IMR-90 (cell line): Measurements from ENCODE around the gene C3. TPM values are rescaled to one million over a fixed set of nuclear protein-coding genes. Genes with fewer than 3 reads are reported as not detected.

Source experiments
- ATAC-seq: fragments of 200-7000 bp; cut with Tn5 transposase; 2 replicates; pipeline ENCODE4 v1.9.1; 2020; ENCODE audit warnings: low read depth, mild to moderate bottlenecking, moderate library complexity
- BruUV-seq: library from RNA; stranded (reverse); fragments of 400-500 nt; replicated peaks from 2 replicates; lab custom pipeline; 2021; lab: Mats Ljungman, UMichigan
- CTCF ChIA-PET: fragments of 300-600 bp; formaldehyde crosslinking; extraction: SDS; loops from one replicate; lab custom pipeline; 2021; ENCODE audit warnings: antibody characterized with exemption; lab: Yijun Ruan, JAX
- POLR2A ChIA-PET: fragments of 300-600 bp; sonication (Branson Sonifier 250); formaldehyde crosslinking; loops from one replicate; lab custom pipeline; 2022; ENCODE audit warnings: antibody characterized with exemption; ENCODE audit not compliant: unreplicated experiment; lab: Charles Lee
- DNase-seq: peaks from one replicate; pipeline ENCODE4 v3.0.0; 2013
- H2AFZ ChIP-seq: replicated peaks from 2 replicates; pipeline ENCODE3; 2013; ENCODE audit warnings: low read length, mild to moderate bottlenecking; ENCODE audit not compliant: poor library complexity
- H2AK5ac ChIP-seq: 2 replicates; pipeline ENCODE4 v1.6.1; 2013; ENCODE audit warnings: low read depth, low read length, inconsistent platforms
- H2AK9ac ChIP-seq: replicated peaks from 2 replicates; pipeline ENCODE3; 2013; ENCODE audit warnings: mild to moderate bottlenecking, low read depth, low read length, moderate library complexity; ENCODE audit not compliant: poor library complexity
- H2BK120ac ChIP-seq: 2 replicates; pipeline ENCODE4 v1.6.1; 2013; ENCODE audit warnings: low read depth, low read length, inconsistent platforms
- H2BK15ac ChIP-seq: 3 replicates; pipeline ENCODE4 v1.6.1; 2013; ENCODE audit warnings: low read depth, low read length, inconsistent platforms
- H2BK20ac ChIP-seq: 2 replicates; pipeline ENCODE4 v1.6.1; 2013; ENCODE audit warnings: low read depth, mild to moderate bottlenecking, inconsistent platforms, low read length, moderate library complexity
- H2BK5ac ChIP-seq: 2 replicates; pipeline ENCODE4 v1.6.1; 2013; ENCODE audit warnings: mild to moderate bottlenecking, low read depth, low read length, inconsistent platforms; ENCODE audit not compliant: poor library complexity, severe bottlenecking
- H3K14ac ChIP-seq: replicated peaks from 2 replicates; pipeline ENCODE4 v1.6.1; 2013; ENCODE audit warnings: low read depth, low read length, inconsistent platforms
- H3K18ac ChIP-seq: 2 replicates; pipeline ENCODE4 v1.6.1; 2013; ENCODE audit warnings: low read depth, low read length, control low read depth
- H3K23ac ChIP-seq: 2 replicates; pipeline ENCODE4 v1.6.1; 2013; ENCODE audit warnings: low read depth, low read length, inconsistent platforms
- H3K27ac ChIP-seq: 2 replicates; pipeline ENCODE4 v1.5.1; 2013; ENCODE audit warnings: mild to moderate bottlenecking, control low read depth, low read length; ENCODE audit not compliant: insufficient read depth
- H3K27me3 ChIP-seq: 2 replicates; pipeline ENCODE4 v1.6.1; 2013; ENCODE audit warnings: low read length; ENCODE audit not compliant: control insufficient read depth, insufficient read depth
- H3K36me3 ChIP-seq: 2 replicates; pipeline ENCODE4 v1.6.1; 2013; ENCODE audit warnings: low read length, mixed read lengths; ENCODE audit not compliant: control insufficient read depth, insufficient read depth
- H3K4ac ChIP-seq: 2 replicates; pipeline ENCODE4 v1.6.1; 2013; ENCODE audit warnings: low read depth, low read length, inconsistent platforms
- H3K4me1 ChIP-seq: 2 replicates; pipeline ENCODE4 v1.6.1; 2013; ENCODE audit warnings: low read length, mixed read lengths; ENCODE audit not compliant: control insufficient read depth, insufficient read depth
- H3K4me2 ChIP-seq: 2 replicates; pipeline ENCODE4 v1.6.1; 2013; ENCODE audit warnings: low read depth, mild to moderate bottlenecking, control low read depth, low read length, moderate library complexity
- H3K4me3 ChIP-seq: 2 replicates; pipeline ENCODE4 v1.5.1; 2013; ENCODE audit warnings: low read depth, mild to moderate bottlenecking, control low read depth, low read length, moderate library complexity; ENCODE audit not compliant: insufficient read depth
- H3K56ac ChIP-seq: 2 replicates; pipeline ENCODE4 v1.6.1; 2013; ENCODE audit warnings: low read length, inconsistent platforms; ENCODE audit not compliant: insufficient read depth; ENCODE audit errors: extremely low read depth
- H3K79me1 ChIP-seq, 2 experiments: 2 replicates each; pipeline ENCODE4 v1.6.1; 2013; ENCODE audit warnings: low read length in 2 of 2, inconsistent platforms in 1 of 2, low read depth in 1 of 2
- H3K9ac ChIP-seq: 2 replicates; pipeline ENCODE4 v1.6.1; 2013; ENCODE audit warnings: low read depth, low read length, control low read depth
- H3K9me1 ChIP-seq: 2 replicates; pipeline ENCODE4 v1.6.1; 2013; ENCODE audit warnings: low read length, inconsistent platforms; ENCODE audit not compliant: insufficient read depth
- H3K9me3 ChIP-seq: 2 replicates; pipeline ENCODE4 v1.6.1; 2013; ENCODE audit warnings: low read length; ENCODE audit not compliant: control insufficient read depth, insufficient read depth
- H4K20me1 ChIP-seq: 2 replicates; pipeline ENCODE4 v1.6.1; 2013; ENCODE audit warnings: low read length, inconsistent platforms; ENCODE audit not compliant: insufficient read depth
- H4K5ac ChIP-seq: 2 replicates; pipeline ENCODE4 v1.6.1; 2013; ENCODE audit warnings: mild to moderate bottlenecking, low read depth, low read length, control low read depth
- H4K8ac ChIP-seq, 2 experiments: 2 replicates each; pipeline ENCODE4 v1.6.1; 2013; ENCODE audit warnings: low read depth in 2 of 2, low read length in 2 of 2, control low read depth in 1 of 2, inconsistent platforms in 1 of 2
- H4K91ac ChIP-seq: 2 replicates; pipeline ENCODE4 v1.6.1; 2013; ENCODE audit warnings: low read depth, low read length, inconsistent platforms; ENCODE audit not compliant: insufficient read depth
- BHLHE40 ChIP-seq: fragments of 150-350 bp; IDR thresholded peaks from 2 replicates; pipeline ENCODE4 v1.6.1; 2016; ENCODE audit warnings: mild to moderate bottlenecking, low read depth, low read length
- CEBPB ChIP-seq: IDR thresholded peaks from 2 replicates; pipeline ENCODE4 v1.6.1; 2012; ENCODE audit warnings: low read depth, low read length, improper control_type of control experiment
- CHD1 ChIP-seq: IDR thresholded peaks from 2 replicates; pipeline ENCODE4 v1.6.1; 2012; ENCODE audit warnings: low read depth, low read length, improper control_type of control experiment
- CTCF ChIP-seq: conservative IDR thresholded peaks from 2 replicates; pipeline ENCODE4 v1.5.1; 2012; ENCODE audit warnings: mild to moderate bottlenecking, low read depth, low read length, improper control_type of control experiment
- ELK1 ChIP-seq: fragments of 150-350 bp; IDR thresholded peaks from 2 replicates; pipeline ENCODE4 v1.6.1; 2016; ENCODE audit warnings: low read depth, mild to moderate bottlenecking, low read length, moderate library complexity, borderline replicate concordance
- FOS ChIP-seq: fragments of 150-350 bp; IDR thresholded peaks from 2 replicates; pipeline ENCODE4 v1.6.1; 2016; ENCODE audit warnings: low read depth, low read length
- MAFK ChIP-seq: IDR thresholded peaks from 2 replicates; pipeline ENCODE4 v1.6.1; 2012; ENCODE audit warnings: low read depth, low read length, improper control_type of control experiment
- RAD21 ChIP-seq: IDR thresholded peaks from 2 replicates; pipeline ENCODE4 v1.6.1; 2012; ENCODE audit warnings: low read length, improper control_type of control experiment
- RCOR1 ChIP-seq: IDR thresholded peaks from 2 replicates; pipeline ENCODE4 v1.6.1; 2012; ENCODE audit warnings: mild to moderate bottlenecking, low read length, improper control_type of control experiment; ENCODE audit not compliant: insufficient replicate concordance
- RFX5 ChIP-seq: IDR thresholded peaks from 2 replicates; pipeline ENCODE4 v1.8.0; 2012; ENCODE audit warnings: low read depth, mild to moderate bottlenecking, low read length, moderate library complexity
- SMC3 ChIP-seq: fragments of 150-350 bp; IDR thresholded peaks from 2 replicates; pipeline ENCODE4 v1.6.1; 2016; ENCODE audit warnings: low read depth, mild to moderate bottlenecking, antibody characterized with exemption, low read length, moderate library complexity
- WGBS, 2 experiments: methylation state at CpG; one replicate each; pipeline versions ENCODE4 v1.1.5 to v1.1.7; 2013; ENCODE audit warnings: missing lambda C conversion rate in 2 of 2; ENCODE audit not compliant: insufficient read length in 1 of 2; ENCODE audit errors: extremely low coverage in 2 of 2; 5-methylcytosine and 5-hydroxymethylcytosine counted together
- dilution Hi-C: fragments of 300-500 bp; cut with HindIII; formaldehyde crosslinking; loops from one replicate; pipeline ENCODE4 v1.14.3; 2018; ENCODE audit warnings: low sequenced_read_pairs; ENCODE audit not compliant: unreplicated experiment
- in situ Hi-C: fragments of 300-500 bp; cut with MboI; formaldehyde crosslinking; loops from 3 replicates; pipeline ENCODE4 v1.14.3; 2019; ENCODE audit warnings: low sequenced_read_pairs, inconsistent platforms, mixed read lengths
- intact Hi-C: fragments of 100-400 bp; cut with micrococcal nuclease; formaldehyde crosslinking; loops from 2 replicates; pipeline ENCODE4 v1.10.0; 2022
- polyA plus RNA-seq, 3 experiments: library from polyadenylated mRNA; depleted of rRNA; stranded (reverse); fragments of >200 nt; gene quantifications; 2 replicates each; pipeline ENCODE4 v1.2.3, GENCODE V29; 2012; ENCODE audit warnings: low replicate concordance in 1 of 3
- total RNA-seq: library from RNA; depleted of rRNA; stranded (reverse); fragments of >200 nt; gene quantifications from 2 replicates; pipeline ENCODE4 v1.2.3, GENCODE V29; 2012

Gene C3
- total and polyA plus RNA-seq, 2 of the 4 experiments (the other 2 are of a cell fraction): 0.36 TPM; not detected in 1

- H2BK15ac ChIP-seq: no peak overlapping the region
- no peaks in the 10 kb centered on the region for H3K27me3 ChIP-seq
- peaks cover 56% of the 10 kb centered on the region for H3K36me3 ChIP-seq
- in situ Hi-C loops: no loop called here
- ATAC-seq (no peak), DNase-seq (no peak)
- H3K14ac ChIP-seq: no peak overlapping the region
- H4K91ac ChIP-seq: no peak overlapping the region
- no peaks in the 10 kb centered on the region for H3K9me1 ChIP-seq
- no peak overlapping the region for H2BK5ac ChIP-seq
- 0 out of 2 replicates have a peak, but pooled peaks cover 4% of the 10 kb centered on the region for H4K20me1 ChIP-seq
- no peak overlapping the region for H4K8ac ChIP-seq
- no peak for TF ChIP-seq BHLHE40
- no peak for TF ChIP-seq RFX5
- TF ChIP-seq MAFK: no peak
- no peak for TF ChIP-seq RCOR1
- TF ChIP-seq RAD21: no peak
- no peak for TF ChIP-seq ELK1
- no peak for TF ChIP-seq CTCF
- no peak for TF ChIP-seq CEBPB
- TF ChIP-seq CHD1: no peak
- no peak for TF ChIP-seq SMC3
- TF ChIP-seq FOS: no peak
- CTCF ChIA-PET: no interaction called here
- BruUV-seq: no TSS peak
- POLR2A ChIA-PET: no interaction called here
- no peak overlapping the region for H2AK9ac ChIP-seq
- peaks cover 27% of the 10 kb centered on the region for H3K4me1 ChIP-seq
- 97% methylated on average over 6 of the region's 24 CpGs; no CpG with 5 or more reads in 1 of the 2 experiments for WGBS, 2 experiments
- peaks cover 20 to 48% of the 10 kb centered on the region in 2 experiments for H3K79me1 ChIP-seq
- intact Hi-C loops: loop anchor here (2.0 kb wide), 1 partner anchor 113 kb away; no protein-coding TSS in a partner anchor
- H3K4ac ChIP-seq: no peak overlapping the region; the same call in 1 of the 2 replicates
- no peaks in the 10 kb centered on the region for H3K9me3 ChIP-seq
- no peak overlapping the region for H3K4me3 ChIP-seq
- no peak overlapping the region for H2BK20ac ChIP-seq
- no peak overlapping the region for H3K4me2 ChIP-seq
- H3K9ac ChIP-seq: no peak overlapping the region
- H4K5ac ChIP-seq: no peak overlapping the region
- H3K27ac ChIP-seq: no peak overlapping the region
- H2AFZ ChIP-seq: no peak overlapping the region
- no peak overlapping the region for H2AK5ac ChIP-seq
- no peak overlapping the region for H3K56ac ChIP-seq
- H2BK120ac ChIP-seq: no peak overlapping the region
- dilution Hi-C loops: no loop called here
- no peak overlapping the region for H3K23ac ChIP-seq
- H3K18ac ChIP-seq: no peak overlapping the region
Measured at GRCh38 chr19:6745965-6746364, 25.5 kb upstream of the C3 start.
